ENCODE data around the gene ZNF575.

DNA sequence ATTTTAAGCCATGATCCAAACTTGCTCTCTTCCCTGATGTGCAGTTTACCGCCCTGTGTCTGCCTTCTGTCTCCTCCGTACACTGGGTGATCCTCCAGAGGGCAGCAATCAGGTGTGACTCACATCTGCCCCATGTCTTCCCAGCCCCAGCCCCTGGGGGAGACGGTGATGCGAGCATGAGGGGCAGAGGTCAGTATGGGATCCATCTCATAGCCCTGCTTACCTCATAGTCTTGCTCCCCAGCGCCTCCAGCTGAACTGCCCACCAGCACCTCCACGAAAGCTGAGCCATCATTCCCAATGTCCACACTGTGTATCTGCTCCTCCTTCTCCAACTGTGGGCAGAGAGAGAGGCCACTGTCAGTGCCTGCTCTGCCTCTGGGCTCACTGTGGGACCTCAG is 27.7 kb downstream of the ZNF575 start:
- TF ChIP-seq CTCF (IDR thresholded peaks at IDR 0.05; ENCODE audit: poor library complexity, severe bottlenecking), result no peak
- TF ChIP-seq EZH2 (IDR thresholded peaks at IDR 0.05; ENCODE audit: borderline replicate concordance, insufficient read depth, low read length, poor library complexity, severe bottlenecking), result no peak
- no peak for TF ChIP-seq EP300 (conservative IDR thresholded peaks at IDR 0.05; ENCODE audit: poor library complexity, severe bottlenecking)
- no peak for TF ChIP-seq TAF1 (IDR thresholded peaks at IDR 0.05; ENCODE audit: low read depth)
- TF ChIP-seq RAD21 (conservative IDR thresholded peaks at IDR 0.05), result no peak
- no peak for TF ChIP-seq POLR2AphosphoS5 (IDR thresholded peaks at IDR 0.05)
- TF ChIP-seq SMC3 (conservative IDR thresholded peaks at IDR 0.05; ENCODE audit: poor library complexity), result no peak
- no peak for TF ChIP-seq REST (IDR thresholded peaks at IDR 0.05; ENCODE audit: borderline replicate concordance)
- no peak for TF ChIP-seq MXI1 (conservative IDR thresholded peaks at IDR 0.05; ENCODE audit: poor library complexity, severe bottlenecking)
